Upper lobe of left lung (tissue), 4 donors: Measurements from ENCODE around the gene PLEKHA8.

Experiments
- CTCF ChIP-seq, 6 experiments: fragments of 450-650 bp in 4 of 6; fragments of 200-600 bp in 2 of 6; sonication (generic) in 2 of 6; IDR thresholded peaks; one replicate each; pipeline ENCODE4 v1.5.1; 2016 to 2019; ENCODE audit warnings: antibody characterized with exemption in 6 of 6
- EP300 ChIP-seq, 4 donors: sonication (generic); formaldehyde crosslinking; IDR thresholded peaks; one replicate each; pipeline ENCODE4 v1.5.1; 2017; ENCODE audit warnings: antibody characterized with exemption in 4 of 4, control low read depth in 2 of 4
- POLR2A ChIP-seq, 4 donors: fragments of 450-650 bp; IDR thresholded peaks; one replicate each; pipeline ENCODE4 v1.5.1; 2016 to 2017; ENCODE audit warnings: antibody characterized with exemption in 4 of 4, mild to moderate bottlenecking in 2 of 4
- POLR2AphosphoS5 ChIP-seq, 2 donors: sonication (generic); formaldehyde crosslinking; IDR thresholded peaks; one replicate each; pipeline ENCODE4 v1.5.1; 2017; ENCODE audit warnings: antibody characterized with exemption in 2 of 2

GRCh38 chr7:30164567-30164966 is 136.4 kb downstream of the PLEKHA8 start:
- TF ChIP-seq POLR2AphosphoS5 (IDR thresholded peaks at IDR 0.05) (no peak), POLR2A (IDR thresholded peaks at IDR 0.05) (no peak), EP300 (IDR thresholded peaks at IDR 0.05) (no peak), CTCF (IDR thresholded peaks at IDR 0.05) (peak in 5 of 6 experiments; percentile 38 to 62 (median 47))
